Jurkat, Clone E6-1 (cell line): ENCODE data around the gene EIF5.

Experiments used
- DNase-seq: peaks from one replicate; pipeline ENCODE4 v3.0.0-alpha.2; 2011; ENCODE audit warnings: low read depth, low spot score
- H3K4me3 ChIP-seq: 2 replicates; pipeline ENCODE4 v1.5.1; 2011; ENCODE audit warnings: mild to moderate bottlenecking, low read length, control low read depth, moderate library complexity

The EIF5 gene

GRCh38 chr14:103386713-103387329, 52.8 kb downstream of the EIF5 start:
- peak overlapping the region; percentile 95 for H3K4me3 ChIP-seq
- no peak for DNase-seq

- H3K4me3 ChIP-seq: no peak overlapping the region
- DNase-seq: no peak
Observed at GRCh38 chr14:103388664-103389063, 54.6 kb downstream of the EIF5 start.

GRCh38 chr14:103390605-103391004, 56.6 kb downstream of the EIF5 start:
- DNase-seq: no peak
- H3K4me3 ChIP-seq: no peak overlapping the region

GRCh38 chr14:103391048-103391447, 57.0 kb downstream of the EIF5 start:
- no peak overlapping the region for H3K4me3 ChIP-seq
- peak; percentile 46 for DNase-seq

GRCh38 chr14:103392106-103392505, 58.1 kb downstream of the EIF5 start:
- no peak for DNase-seq

GRCh38 chr14:103392572-103392971, 58.5 kb downstream of the EIF5 start:
- no peak for DNase-seq
- H3K4me3 ChIP-seq: no peak overlapping the region

More at GRCh38 chr14:103392106-103392505, 58.1 kb downstream of the EIF5 start:
- no peak overlapping the region for H3K4me3 ChIP-seq

- DNase-seq: no peak
- no peak overlapping the region for H3K4me3 ChIP-seq
Observed at GRCh38 chr14:103393070-103393469, 59.0 kb downstream of the EIF5 start.

GRCh38 chr14:103393676-103394626, 59.9 kb downstream of the EIF5 start:
- DNase-seq: peak; percentile 68
- no peak overlapping the region for H3K4me3 ChIP-seq
